GM13977 (cell line): ENCODE data around the gene BPIFB6.

Source experiments
- DNase-seq: peaks from one replicate; pipeline ENCODE4 v3.0.0; 2012; ENCODE audit warnings: low spot score
- in situ Hi-C: fragments of 300-500 bp; cut with MboI; formaldehyde crosslinking; loops from one replicate; pipeline ENCODE4 v1.12.0; 2022; ENCODE audit warnings: low sequenced_read_pairs, low pct_unique_long_range_greater_than_20kb, mixed read lengths, inconsistent platforms; ENCODE audit not compliant: unreplicated experiment
- TF ChIP-seq, protein P1 (sequence below): IDR thresholded peaks from 2 replicates; pipeline ENCODE4 v1.5.1; 2012; ENCODE audit warnings: mild to moderate bottlenecking, control low read depth; ENCODE audit not compliant: insufficient read depth; ENCODE audit errors: extremely low read depth, missing control alignments

BPIFB6 gene

GRCh38 chr20:33051333-33051732, 19.9 kb downstream of the BPIFB6 start:
- no peak for DNase-seq
- TF ChIP-seq, protein P1, sequence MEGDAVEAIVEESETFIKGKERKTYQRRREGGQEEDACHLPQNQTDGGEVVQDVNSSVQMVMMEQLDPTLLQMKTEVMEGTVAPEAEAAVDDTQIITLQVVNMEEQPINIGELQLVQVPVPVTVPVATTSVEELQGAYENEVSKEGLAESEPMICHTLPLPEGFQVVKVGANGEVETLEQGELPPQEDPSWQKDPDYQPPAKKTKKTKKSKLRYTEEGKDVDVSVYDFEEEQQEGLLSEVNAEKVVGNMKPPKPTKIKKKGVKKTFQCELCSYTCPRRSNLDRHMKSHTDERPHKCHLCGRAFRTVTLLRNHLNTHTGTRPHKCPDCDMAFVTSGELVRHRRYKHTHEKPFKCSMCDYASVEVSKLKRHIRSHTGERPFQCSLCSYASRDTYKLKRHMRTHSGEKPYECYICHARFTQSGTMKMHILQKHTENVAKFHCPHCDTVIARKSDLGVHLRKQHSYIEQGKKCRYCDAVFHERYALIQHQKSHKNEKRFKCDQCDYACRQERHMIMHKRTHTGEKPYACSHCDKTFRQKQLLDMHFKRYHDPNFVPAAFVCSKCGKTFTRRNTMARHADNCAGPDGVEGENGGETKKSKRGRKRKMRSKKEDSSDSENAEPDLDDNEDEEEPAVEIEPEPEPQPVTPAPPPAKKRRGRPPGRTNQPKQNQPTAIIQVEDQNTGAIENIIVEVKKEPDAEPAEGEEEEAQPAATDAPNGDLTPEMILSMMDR = no peak
- in situ Hi-C loops = no loop called here

DNA sequence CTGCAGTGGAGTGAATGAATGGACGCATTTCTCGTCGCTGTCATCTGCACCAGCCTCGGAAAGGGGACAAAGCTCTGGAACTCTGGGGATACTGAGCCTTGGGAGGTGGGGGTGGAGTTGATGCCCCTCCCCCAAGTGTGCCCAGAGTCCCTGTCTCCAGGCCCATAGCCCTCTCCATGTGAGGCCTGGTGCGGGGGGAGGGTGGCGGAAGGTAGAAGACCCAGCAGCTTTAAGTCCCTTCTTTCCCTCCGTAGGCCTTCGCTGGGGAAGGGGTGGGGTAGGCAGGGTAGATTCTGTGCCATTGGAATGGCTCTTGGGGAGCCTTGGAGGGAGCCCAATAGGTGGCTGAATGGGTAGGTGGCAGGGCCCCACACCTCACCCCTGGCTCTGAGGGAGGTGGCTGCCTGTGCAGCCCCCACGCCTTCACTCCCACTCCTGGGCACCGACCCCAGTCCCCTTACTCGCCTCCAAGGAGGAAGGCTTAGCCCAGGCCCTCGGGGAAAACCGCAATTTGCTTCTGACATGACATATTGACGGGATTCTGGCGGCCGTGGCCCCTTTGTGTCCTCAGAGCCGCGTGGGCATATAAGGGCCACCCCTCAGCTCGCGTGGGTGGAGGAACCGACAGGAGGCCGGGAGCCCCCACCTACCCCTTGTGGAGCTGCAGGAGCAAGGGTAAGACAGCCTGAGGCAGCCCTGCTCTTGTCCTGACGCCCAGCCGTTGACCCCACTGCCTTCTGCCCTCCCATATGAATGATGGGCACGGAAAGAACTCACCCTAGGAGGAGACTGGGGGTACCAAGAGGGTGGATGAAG, 22.1 kb downstream of the BPIFB6 start, which contains the start of gene BPIFB3:
BPIFB3 (plus strand) TSS at position 613 of the 816 bp plus-strand sequence. CDS start 1,533 bp downstream, outside the sequence.
- in situ Hi-C loops = no loop called here
- TF ChIP-seq, protein P1 = no peak
- no peak for DNase-seq

- TF ChIP-seq, protein P1 = no peak
- no peak for DNase-seq
- in situ Hi-C loops = no loop called here
These were observed 22.9 kb downstream of the BPIFB6 start for GRCh38 chr20:33054381-33054780.

GRCh38 chr20:33054791-33055190, 23.3 kb downstream of the BPIFB6 start:
- no peak for DNase-seq
- TF ChIP-seq, protein P1 = no peak
- in situ Hi-C loops = no loop called here

- in situ Hi-C loops = no loop called here
- DNase-seq = no peak
- TF ChIP-seq, protein P1 = no peak
These were observed 27.7 kb downstream of the BPIFB6 start for GRCh38 chr20:33059136-33059535.

DNA sequence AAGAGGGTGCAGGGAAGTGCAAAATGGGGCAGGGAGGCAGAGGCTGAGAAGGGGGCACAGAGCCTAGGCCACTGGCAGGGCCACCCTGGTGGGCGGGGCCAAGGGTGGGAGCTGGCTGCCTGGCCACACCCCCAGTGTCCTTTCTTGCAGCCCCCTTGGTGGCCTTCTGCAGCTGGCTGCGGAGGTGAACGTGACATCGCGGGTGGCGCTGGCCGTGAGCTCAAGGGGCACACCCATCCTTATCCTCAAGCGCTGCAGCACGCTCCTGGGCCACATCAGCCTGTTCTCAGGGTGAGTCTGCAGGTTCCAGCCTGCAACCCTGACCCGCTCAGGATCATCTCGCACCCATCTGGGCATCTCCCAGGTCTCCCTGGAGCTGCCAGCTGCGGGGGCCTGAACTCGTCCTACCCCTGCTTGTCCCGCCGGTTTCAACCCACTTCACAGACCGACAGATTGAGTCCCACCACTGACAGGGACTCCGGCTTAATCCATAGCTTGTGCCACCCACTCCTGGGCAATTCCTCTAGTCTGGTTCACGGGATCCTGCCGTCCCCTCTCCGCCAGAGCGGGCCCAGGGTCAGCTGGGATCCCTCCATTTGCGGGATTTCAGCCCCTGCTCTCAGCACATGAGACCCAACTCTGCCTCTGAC, 28.4 kb downstream of the BPIFB6 start:
- TF ChIP-seq, protein P1 = no peak
- no peak for DNase-seq
- in situ Hi-C loops = no loop called here
